Endothelial cell of hepatic sinusoid (primary cell): Measurements from ENCODE around the gene ZMYND10.

Experiments used
- in situ Hi-C: cut with HindIII; loops from 2 replicates; pipeline ENCODE4 v1.10.0; 2017; ENCODE audit warnings: low sequenced_read_pairs

The ZMYND10 gene

DNA sequence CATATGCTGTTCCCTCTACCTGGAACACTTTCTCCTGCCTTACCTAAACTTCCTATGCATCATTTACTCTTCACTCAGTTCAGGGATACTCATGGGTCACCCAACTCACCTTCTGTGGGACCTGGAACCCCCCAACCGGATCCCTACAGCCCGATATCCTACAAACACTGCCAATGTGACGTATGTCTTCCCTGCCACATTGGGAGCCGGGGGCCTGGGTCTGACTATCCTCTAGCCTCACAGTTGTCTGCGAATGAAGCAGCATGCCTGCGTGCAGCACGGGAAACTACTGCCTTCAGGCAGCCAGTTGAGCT is 4.6 kb upstream of the ZMYND10 start:
- in situ Hi-C loops = loop anchor here (5.0 kb wide), 1 partner anchor 187 kb away; no protein-coding TSS in a partner anchor

- in situ Hi-C loops = no loop called here
Measured at GRCh38 chr3:50347187-50347813, 1.8 kb upstream of the ZMYND10 start.

- in situ Hi-C loops = no loop called here
Measured at GRCh38 chr3:50345008-50345407, 524 bp downstream of the ZMYND10 start.

DNA sequence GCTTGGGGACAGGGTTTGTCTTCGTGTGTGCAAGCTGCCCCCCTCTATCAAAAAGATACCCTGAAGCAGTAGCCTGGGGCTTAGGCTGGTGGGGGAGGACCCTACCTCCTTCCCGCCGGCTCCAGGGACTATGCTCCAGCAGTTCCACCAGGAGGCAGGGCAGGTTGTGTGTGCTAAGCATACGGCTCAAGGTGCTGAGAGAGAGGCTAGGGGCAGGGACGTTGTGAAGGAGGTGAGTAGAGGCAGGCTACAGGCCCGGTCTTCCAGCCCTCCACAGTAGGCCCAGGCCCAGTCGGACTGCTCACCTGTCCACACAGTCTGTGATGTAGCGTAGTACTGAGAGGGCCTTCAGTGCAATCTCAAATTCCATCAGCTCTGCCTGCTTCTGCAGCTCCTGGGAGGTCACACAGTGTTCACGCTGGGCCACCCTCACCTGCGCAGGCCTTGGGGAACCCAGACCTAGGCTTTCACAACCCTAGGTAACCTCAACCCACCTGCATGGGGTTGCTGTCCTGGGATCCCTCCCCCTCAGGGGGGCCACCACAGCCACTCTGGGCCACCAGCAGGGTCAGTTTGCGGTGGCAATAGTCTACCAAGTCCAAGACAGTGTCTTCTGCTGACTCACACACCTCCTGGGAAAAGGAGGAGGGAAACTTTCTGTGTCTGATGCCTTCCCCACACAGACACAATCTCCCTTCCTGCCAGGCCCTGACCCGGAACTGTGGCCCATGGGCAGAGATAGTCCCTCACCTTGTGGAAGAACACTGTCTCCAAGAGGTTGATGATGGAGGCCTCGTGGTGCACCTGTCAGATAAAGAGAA is 2.5 kb downstream of the ZMYND10 start:
- in situ Hi-C loops = no loop called here

DNA sequence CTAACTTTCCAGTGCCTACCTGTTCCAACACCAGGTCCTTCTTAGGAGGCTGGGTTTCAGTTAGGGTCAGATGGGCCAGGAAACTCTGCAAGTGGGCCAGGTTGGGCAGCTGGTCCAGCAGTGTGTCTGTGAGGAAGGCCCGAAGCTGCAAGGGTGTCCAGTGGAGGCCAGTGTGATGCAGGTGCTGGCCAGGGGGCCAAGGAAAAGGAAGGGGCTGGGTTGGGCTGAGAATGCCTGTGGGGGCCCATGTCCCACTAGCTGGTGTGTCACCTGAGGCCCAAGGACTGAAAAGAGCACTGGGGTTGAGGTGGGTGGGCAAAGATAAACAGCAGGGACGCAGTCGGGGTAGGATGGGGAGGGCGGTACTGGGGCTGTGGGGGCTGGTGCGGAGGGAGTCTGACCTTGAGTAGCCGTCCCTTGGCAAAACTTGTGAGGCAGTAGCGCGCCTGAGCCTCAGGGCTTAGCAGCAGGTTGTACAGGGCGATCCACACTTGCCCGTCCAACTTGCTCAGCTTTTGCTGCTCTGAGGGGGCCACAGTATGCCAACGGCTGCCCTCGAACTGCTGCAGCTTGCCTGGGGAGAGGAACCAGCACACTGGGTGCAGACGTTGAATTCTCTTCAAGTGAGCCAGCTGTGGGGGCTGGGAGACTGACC is 3.4 kb downstream of the ZMYND10 start:
- in situ Hi-C loops = no loop called here

GRCh38 chr3:50341537-50341936 is 4.0 kb downstream of the ZMYND10 start:
- in situ Hi-C loops = no loop called here

DNA sequence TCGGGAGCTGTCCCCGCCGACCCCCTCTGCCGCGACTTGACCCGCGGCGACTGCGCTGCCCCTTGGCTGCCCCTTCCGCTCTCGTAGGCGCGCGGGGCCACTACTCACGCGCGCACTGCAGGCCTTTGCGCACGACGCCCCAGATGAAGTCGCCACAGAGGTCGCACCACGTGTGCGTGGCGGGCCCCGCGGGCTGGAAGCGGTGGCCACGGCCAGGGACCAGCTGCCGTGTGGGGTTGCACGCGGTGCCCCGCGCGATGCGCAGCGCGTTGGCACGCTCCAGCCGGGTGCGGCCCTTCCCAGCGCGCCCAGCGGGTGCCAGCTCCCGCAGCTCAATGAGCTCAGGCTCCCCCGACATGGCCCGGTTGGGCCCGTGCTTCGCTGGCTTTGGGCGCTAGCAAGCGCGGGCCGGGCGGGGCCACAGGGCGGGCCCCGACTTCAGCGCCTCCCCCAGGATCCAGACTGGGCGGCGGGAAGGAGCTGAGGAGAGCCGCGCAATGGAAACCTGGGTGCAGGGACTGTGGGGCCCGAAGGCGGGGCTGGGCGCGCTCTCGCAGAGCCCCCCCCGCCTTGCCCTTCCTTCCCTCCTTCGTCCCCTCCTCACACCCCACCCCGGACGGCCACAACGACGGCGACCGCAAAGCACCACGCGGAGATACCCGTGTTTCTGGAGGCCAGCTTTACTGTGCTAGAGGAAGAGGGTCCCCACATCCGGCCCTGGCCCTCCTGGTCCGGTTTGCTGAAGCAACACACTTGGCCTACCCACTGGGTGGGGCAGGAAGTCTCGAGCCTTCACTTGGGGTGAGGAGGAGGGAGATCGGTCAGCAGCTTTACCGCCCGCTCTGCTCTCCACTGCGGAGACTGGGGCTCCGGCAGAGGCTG is 4.8 kb downstream of the ZMYND10 start, which contains the start of gene RASSF1:
Gene RASSF1 (minus strand): TSS at position 389 of the 882 bp plus-strand sequence. CDS start 31 bp downstream, at position 358.
- in situ Hi-C loops = no loop called here

GRCh38 chr3:50340147-50340447 is 5.4 kb downstream of the ZMYND10 start:
- in situ Hi-C loops = no loop called here

DNA sequence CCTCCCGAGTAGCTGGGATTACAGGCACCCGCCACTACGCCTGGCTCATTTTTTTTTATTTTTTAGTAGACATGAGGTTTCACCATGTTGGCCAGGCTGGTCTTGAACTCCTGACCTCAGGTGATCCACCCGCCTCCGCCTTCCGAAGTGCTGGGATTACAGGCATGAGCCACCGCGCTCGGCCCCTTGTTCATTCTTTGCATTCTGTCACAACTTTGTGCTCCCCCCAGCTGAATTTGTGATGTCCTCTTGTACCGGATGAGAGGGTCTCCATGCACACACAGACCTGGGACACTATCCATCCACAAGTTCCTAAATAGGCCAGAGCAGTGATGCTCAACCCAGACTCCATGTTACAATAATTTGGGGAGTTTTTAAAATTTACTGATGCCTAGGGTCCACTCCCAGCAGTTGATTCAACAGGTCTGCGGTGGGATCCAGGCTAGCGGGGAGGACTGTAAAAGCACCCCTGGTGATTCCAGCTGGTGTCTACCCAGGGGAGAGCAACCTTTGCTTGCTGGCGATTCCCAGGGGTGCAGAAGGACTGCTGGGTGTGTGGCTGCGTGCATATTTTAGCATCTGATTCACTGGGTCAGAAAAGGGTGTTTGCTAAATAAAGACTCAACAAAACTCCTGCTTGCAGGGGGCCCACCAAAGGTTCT is 5.9 kb downstream of the ZMYND10 start:
- in situ Hi-C loops = no loop called here

DNA sequence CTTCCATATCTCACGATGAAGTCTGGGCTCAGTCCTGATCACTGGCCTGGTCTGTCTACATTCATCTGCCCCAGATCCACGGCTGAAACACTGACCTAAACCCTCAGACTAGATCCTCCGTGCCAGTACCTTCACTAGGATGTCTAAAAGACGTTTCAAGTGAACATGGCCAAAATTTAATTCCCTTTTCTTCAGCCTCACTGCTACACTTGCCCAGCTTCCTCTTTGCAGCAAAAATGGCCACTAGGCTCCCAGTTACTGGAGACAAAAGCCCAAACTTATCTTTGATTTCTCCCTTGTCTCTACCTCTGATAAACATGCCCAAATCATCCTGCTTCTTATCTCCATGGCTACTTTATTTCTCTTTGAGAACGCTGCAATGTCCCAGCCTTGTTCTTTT is 6.6 kb downstream of the ZMYND10 start:
- in situ Hi-C loops = no loop called here

DNA sequence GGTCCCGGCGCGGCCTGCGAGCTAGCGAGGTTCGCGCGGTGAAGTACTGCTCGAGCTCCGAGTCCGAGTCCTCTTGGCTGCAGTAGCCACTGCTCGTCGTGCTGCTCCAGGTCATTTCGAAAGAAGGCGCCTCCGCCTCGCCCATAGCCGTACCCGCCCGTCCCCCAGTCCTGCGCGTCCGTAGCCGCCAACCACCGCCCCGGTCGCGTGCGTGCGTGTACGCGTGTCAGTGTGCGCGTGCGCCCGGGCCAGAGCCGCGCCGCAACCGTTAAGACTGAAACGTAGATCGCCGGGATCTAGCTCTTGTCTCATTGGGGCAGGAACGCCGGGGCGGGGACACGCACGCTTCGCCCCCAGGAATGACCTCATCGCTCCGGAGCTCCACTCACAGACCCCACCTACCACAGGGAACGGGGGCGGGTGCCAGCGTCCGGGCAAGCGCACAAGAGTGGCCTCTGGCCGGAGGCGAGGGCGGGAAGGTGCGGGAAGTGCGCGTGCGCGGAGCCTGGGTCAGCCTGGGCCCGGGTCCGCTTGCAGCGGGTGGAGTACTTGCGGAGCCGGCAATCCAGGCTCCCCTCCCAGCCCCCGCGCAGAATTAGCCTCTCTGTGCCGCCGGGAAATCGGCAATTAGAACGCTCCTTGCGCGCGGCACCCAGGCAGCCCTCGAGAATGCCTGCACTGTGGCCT is 8.2 kb downstream of the ZMYND10 start:
- in situ Hi-C loops = no loop called here

DNA sequence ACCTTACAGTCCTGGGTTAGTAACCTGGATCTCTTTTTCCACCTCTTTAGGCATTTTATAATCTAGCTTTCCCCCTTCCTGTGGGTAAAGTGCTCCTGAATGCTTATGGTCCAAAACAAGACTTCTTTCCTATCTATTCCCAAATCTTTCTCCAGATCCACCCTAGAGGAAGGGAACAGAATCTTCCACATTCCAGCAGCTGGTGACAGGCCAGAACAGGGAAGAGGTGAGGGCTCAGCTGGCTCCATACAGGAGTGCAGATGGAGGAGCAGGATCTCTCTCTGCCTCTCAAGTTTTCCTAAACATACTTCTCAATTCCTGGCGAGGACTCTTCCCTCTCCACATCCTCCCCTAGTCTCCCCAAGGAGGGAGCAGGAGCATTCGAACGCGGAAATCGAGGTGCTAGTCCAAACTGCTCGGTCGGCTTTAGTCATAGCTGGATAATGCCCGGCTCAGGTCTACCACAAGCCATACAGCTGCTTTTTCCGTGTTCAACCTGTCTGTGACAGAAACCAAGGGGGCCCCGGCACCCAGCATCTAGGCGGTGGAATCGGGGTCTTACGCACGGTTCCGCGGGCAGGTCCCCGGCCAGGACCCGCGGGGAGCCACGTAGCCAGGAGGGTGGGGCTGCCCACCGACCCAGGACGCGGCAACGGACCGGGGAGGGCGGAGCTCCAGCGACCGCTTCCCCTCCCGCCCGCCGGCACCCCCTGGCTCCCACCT is 8.9 kb downstream of the ZMYND10 start:
- in situ Hi-C loops = no loop called here

GRCh38 chr3:50334339-50335075 is 11.0 kb downstream of the ZMYND10 start:
- in situ Hi-C loops = no loop called here

DNA sequence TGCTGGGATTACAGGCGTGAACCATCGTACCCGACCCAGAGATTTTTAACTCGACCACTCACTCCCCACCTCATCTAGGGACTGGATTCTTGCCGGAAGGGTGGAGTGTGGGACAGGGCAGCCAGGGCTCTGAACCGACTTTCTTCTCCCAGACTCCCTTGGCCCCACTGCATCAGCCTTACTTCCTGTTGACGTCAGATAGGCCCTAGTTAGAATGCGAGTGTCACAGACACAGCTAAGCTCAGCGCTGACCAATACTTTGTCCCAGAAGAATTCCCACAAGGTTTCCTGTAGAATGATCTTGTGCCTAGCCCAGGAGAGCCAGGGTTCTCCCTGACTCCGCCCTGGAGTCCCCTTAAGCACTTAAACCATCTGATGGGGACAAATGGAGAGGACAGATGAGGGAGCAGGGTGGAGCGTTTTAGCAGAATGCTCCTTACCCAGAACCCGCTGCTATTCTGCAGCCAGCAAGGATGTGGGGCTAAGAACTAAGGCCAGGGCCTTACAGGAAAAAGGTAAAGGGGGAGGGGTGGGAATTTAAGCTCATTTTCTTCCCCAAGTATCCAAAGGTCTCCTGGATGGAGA is 11.7 kb downstream of the ZMYND10 start:
- in situ Hi-C loops = no loop called here

- in situ Hi-C loops = no loop called here
Measured at GRCh38 chr3:50331364-50331907, 14.1 kb downstream of the ZMYND10 start.

GRCh38 chr3:50330330-50330729 is 15.2 kb downstream of the ZMYND10 start:
- in situ Hi-C loops = no loop called here

DNA sequence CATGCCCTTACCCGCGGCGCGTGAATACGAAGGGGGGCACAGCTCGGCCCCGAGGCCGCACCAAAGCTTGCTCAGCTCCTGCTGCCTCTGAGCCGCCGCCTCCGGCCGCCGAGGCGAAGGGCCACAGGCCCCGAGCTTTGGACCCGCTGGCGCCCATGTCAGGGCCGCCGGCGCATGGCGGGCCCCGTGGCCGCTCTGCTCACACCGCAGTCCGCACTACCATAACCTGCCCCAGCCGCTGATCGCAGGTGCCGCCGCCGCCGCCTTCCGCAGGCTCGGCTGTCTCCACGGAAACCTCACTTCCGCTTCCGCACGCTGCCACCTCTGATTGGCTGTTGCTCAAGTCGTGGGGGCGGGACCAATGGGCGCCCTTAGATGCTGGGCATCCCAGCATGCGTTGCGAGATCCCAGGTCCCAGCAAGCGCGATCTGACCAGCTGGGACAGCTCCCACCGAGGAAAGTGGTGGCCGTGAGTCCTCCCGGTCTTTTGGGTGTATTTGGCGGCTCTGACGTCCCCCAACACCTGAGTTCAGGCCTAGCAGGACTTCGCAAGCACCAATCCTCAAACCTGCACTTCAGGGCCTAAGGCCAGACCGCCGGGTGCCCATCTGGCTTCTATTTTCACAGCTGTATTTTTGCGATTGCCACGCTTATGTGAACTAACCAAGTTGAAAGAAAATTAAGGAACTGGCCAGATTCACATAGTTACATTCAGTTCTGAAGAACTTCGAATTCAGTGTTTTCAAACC is 17.4 kb downstream of the ZMYND10 start, which contains the start of gene TUSC2:
Gene TUSC2 (minus strand): TSS at position 281 of the 749 bp plus-strand sequence. CDS start 124 bp downstream, at position 157.
- in situ Hi-C loops = loop anchor here (5.0 kb wide), 2 partner anchors 51 to 86 kb away; partner anchors contain the start of gene LSMEM2
